Stomach (tissue), 9 donors: Measurements from ENCODE around the gene GSTO2. TPM values are rescaled to one million over a fixed set of nuclear protein-coding genes. Genes with fewer than 3 reads are reported as not detected.
A peak's percentile ranks its signal among the peaks of the same experiment; 100 is the strongest.

Experiments used
- DNase-seq, 2 donors: peaks; one replicate each; pipeline versions ENCODE4 v3.0.0 to v3.0.0-alpha.2; 2013 to 2019
- H3K27ac ChIP-seq, 5 donors: fragments of 200-600 bp in 4 of 5; sonication (generic) in 4 of 5; one replicate each; pipeline ENCODE4 v1.5.1; 2013 to 2019; ENCODE audit warnings: mild to moderate bottlenecking in 1 of 5, moderate library complexity in 1 of 5
- H3K27me3 ChIP-seq, 3 donors: fragments of 200-600 bp; sonication (generic); one replicate each; pipeline ENCODE4 v1.5.1; 2017 to 2019; ENCODE audit warnings: mixed run types in 1 of 3
- H3K36me3 ChIP-seq, 4 donors: fragments of 200-600 bp; sonication (generic); 1 replicate in 3 of 4; 2 replicates in 1 of 4; pipeline ENCODE4 v1.5.1; 2016 to 2019
- H3K4me1 ChIP-seq, 4 donors: fragments of 200-600 bp; sonication (generic); one replicate each; pipeline ENCODE4 v1.5.1; 2016 to 2019
- H3K4me3 ChIP-seq, 4 donors: fragments of 200-600 bp; sonication (generic) in 3 of 4; one replicate each; pipeline ENCODE4 v1.5.1; 2016 to 2019; ENCODE audit warnings: mild to moderate bottlenecking in 1 of 4
- H3K9me3 ChIP-seq, 4 donors: fragments of 200-600 bp; sonication (generic); one replicate each; pipeline ENCODE4 v1.5.1; 2016 to 2019
- EP300 ChIP-seq: sonication (generic); formaldehyde crosslinking; IDR thresholded peaks from one replicate; pipeline ENCODE4 v1.6.1; 2017; ENCODE audit warnings: antibody characterized with exemption
- POLR2A ChIP-seq, 4 donors: fragments of 450-650 bp; IDR thresholded peaks; one replicate each; pipeline ENCODE4 v1.6.1; 2016; ENCODE audit warnings: antibody characterized with exemption in 4 of 4, control low read depth in 2 of 4, mild to moderate bottlenecking in 1 of 4, moderate library complexity in 1 of 4
- POLR2AphosphoS5 ChIP-seq, 3 donors: sonication (generic); formaldehyde crosslinking; IDR thresholded peaks; one replicate each; pipeline ENCODE4 v1.6.1; 2016; ENCODE audit warnings: antibody characterized with exemption in 3 of 3
- WGBS, 5 donors: extraction: QIAGEN DNeasy Blood & Tissue Kit in 3 of 5; methylation state at CpG; one replicate each; pipeline versions ENCODE4 v1.1.5 to v1.1.7; 2013 to 2018; 5-methylcytosine and 5-hydroxymethylcytosine counted together
- intact Hi-C: fragments of 100-400 bp; cut with DNase I; formaldehyde crosslinking; loops from one replicate; pipeline ENCODE4 v1.15.1; 2023; ENCODE audit warnings: low total_unique reads
- polyA plus RNA-seq, 3 donors: library from polyadenylated mRNA; stranded (reverse); fragments of 200-250 nt; gene quantifications; one replicate each; pipeline ENCODE4 v1.2.3, GENCODE V29; 2013
- total RNA-seq, 5 donors: library from RNA; depleted of rRNA; stranded (reverse); fragments of >200 nt; gene quantifications; one replicate each; pipeline versions ENCODE4 v1.1.0 to v1.2.3, GENCODE V29; 2014 to 2016
- TF ChIP-seq, protein P1 (sequence below), 7 experiments: fragments of 450-650 bp in 4 of 7; fragments of 200-600 bp in 3 of 7; sonication (generic) in 3 of 7; IDR thresholded peaks; one replicate each; pipeline ENCODE4 v1.5.1; 2016 to 2019; ENCODE audit warnings: antibody characterized with exemption in 7 of 7, control low read depth in 2 of 7, mild to moderate bottlenecking in 1 of 7
- donor health status: healthy with polysubstance abuse.
- donor health status: Bipolar disorder and iron deficiency.
- donor health status: healthy.

The GSTO2 gene
- total and polyA plus RNA-seq, 8 donors = under 0.01 to 26.6 (median 10.0) TPM

DNA sequence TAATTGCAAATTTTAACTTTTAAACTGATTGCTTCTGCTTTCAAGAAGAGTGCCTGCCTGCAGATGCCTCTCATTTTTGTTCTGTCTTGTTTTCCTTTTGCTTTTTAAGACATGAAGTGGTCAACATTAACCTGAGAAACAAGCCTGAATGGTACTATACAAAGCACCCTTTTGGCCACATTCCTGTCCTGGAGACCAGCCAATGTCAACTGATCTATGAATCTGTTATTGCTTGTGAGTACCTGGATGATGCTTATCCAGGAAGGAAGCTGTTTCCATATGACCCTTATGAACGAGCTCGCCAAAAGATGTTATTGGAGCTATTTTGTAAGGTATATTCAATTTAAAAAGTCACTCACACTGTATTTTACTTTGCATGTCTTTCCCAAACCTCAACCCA lies 8.8 kb downstream of the GSTO2 start:
- Histone ChIP-seq H3K9me3 (no peaks in the 10 kb centered on the region), H3K36me3 (no peaks in the 10 kb centered on the region), H3K4me1 (peaks cover 0 to 22% (median 8%) of the 10 kb centered on the region in 4 donors), H3K27ac (no peak overlapping the region), H3K27me3 (peaks cover 0 to 17% (median 5%) of the 10 kb centered on the region in 3 donors), H3K4me3 (no peak overlapping the region)
- DNase-seq = peak in 1 of 2 donors; percentile 51
- TF ChIP-seq POLR2AphosphoS5 (IDR thresholded peaks at IDR 0.05) = no peak
- TF ChIP-seq, protein P1, sequence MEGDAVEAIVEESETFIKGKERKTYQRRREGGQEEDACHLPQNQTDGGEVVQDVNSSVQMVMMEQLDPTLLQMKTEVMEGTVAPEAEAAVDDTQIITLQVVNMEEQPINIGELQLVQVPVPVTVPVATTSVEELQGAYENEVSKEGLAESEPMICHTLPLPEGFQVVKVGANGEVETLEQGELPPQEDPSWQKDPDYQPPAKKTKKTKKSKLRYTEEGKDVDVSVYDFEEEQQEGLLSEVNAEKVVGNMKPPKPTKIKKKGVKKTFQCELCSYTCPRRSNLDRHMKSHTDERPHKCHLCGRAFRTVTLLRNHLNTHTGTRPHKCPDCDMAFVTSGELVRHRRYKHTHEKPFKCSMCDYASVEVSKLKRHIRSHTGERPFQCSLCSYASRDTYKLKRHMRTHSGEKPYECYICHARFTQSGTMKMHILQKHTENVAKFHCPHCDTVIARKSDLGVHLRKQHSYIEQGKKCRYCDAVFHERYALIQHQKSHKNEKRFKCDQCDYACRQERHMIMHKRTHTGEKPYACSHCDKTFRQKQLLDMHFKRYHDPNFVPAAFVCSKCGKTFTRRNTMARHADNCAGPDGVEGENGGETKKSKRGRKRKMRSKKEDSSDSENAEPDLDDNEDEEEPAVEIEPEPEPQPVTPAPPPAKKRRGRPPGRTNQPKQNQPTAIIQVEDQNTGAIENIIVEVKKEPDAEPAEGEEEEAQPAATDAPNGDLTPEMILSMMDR (IDR thresholded peaks at IDR 0.05) = no peak
- no peak for TF ChIP-seq EP300
- no peak for TF ChIP-seq POLR2A (IDR thresholded peaks at IDR 0.05)
- intact Hi-C loops = no loop called here
- WGBS, 5 donors = 56 to 73% (median 62%) methylated on average over 2 of the region's 2 CpGs

- no peaks in the 10 kb centered on the region for H3K9me3 ChIP-seq
- H3K4me3 ChIP-seq = no peak overlapping the region
- H3K4me1 ChIP-seq = peaks cover 0 to 14% (median 5%) of the 10 kb centered on the region in 4 donors
- intact Hi-C loops = no loop called here
- WGBS, 5 donors = 83 to 97% (median 92%) methylated on average over 3 of the region's 3 CpGs
- no peak for TF ChIP-seq POLR2AphosphoS5 (IDR thresholded peaks at IDR 0.05)
- TF ChIP-seq EP300 = no peak
- no peak for TF ChIP-seq POLR2A (IDR thresholded peaks at IDR 0.05)
- TF ChIP-seq, protein P1 (IDR thresholded peaks at IDR 0.05) = no peak
- H3K27ac ChIP-seq = no peak overlapping the region
- no peak for DNase-seq
- no peaks in the 10 kb centered on the region for H3K36me3 ChIP-seq
- H3K27me3 ChIP-seq = peaks cover 0 to 13% (median 5%) of the 10 kb centered on the region in 3 donors
Measured at GRCh38 chr10:104279550-104280259, 10.7 kb downstream of the GSTO2 start.

DNA sequence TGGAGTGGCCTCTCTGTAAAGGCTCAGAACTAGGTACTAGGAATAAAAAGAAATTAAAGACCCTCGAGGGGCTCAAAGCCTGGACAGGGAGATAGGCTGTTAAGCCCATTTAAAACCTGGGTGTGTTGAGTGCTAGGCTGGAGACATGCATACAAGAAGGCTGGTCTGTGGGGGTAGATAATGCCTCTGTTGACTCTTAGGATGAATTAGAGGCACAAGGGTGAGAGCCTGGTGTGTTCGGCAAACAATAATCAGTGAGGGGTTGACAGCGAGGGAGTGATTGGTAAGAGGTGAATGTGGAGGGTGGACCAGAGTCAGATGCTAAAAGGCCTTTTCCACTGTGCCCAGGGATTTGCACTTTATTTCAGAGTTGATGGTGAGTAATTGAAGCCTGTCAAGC lies 12.7 kb downstream of the GSTO2 start:
- Histone ChIP-seq H3K27me3 (no peaks in the 10 kb centered on the region), H3K36me3 (no peaks in the 10 kb centered on the region), H3K4me3 (no peak overlapping the region), H3K9me3 (no peaks in the 10 kb centered on the region), H3K27ac (no peak overlapping the region), H3K4me1 (no peaks in the 10 kb centered on the region)
- no peak for DNase-seq
- WGBS, 5 donors = 69 to 89% (median 77%) methylated on average over 3 of the region's 3 CpGs
- TF ChIP-seq, protein P1 (IDR thresholded peaks at IDR 0.05) = no peak
- TF ChIP-seq POLR2A (IDR thresholded peaks at IDR 0.05) (no peak), POLR2AphosphoS5 (IDR thresholded peaks at IDR 0.05) (no peak), EP300 (no peak)
- intact Hi-C loops = no loop called here

GRCh38 chr10:104284846-104285245 lies 15.9 kb downstream of the GSTO2 start:
- Histone ChIP-seq H3K36me3 (no peaks in the 10 kb centered on the region), H3K9me3 (no peaks in the 10 kb centered on the region), H3K4me3 (no peak overlapping the region), H3K27ac (no peak overlapping the region), H3K27me3 (no peaks in the 10 kb centered on the region), H3K4me1 (no peaks in the 10 kb centered on the region)
- DNase-seq = no peak
- no peak for TF ChIP-seq EP300
- TF ChIP-seq, protein P1 (IDR thresholded peaks at IDR 0.05) = no peak
- no peak for TF ChIP-seq POLR2A (IDR thresholded peaks at IDR 0.05)
- TF ChIP-seq POLR2AphosphoS5 (IDR thresholded peaks at IDR 0.05) = no peak
- WGBS, 5 donors = 82 to 91% (median 87%) methylated on average over 7 of the region's 7 CpGs
- intact Hi-C loops = no loop called here
